HL-60 (cell line): ENCODE results near the gene NYNRIN.

ENCODE experiments used
- CTCF ChIP-seq: IDR thresholded peaks from one replicate; pipeline ENCODE4 v1.5.1; 2011; ENCODE audit warnings: low read length, control low read depth, inconsistent platforms; ENCODE audit not compliant: insufficient read depth
- POLR2AphosphoS5 ChIP-seq: IDR thresholded peaks from 2 replicates; pipeline ENCODE4 v1.6.1; 2012; ENCODE audit warnings: low read depth
- SPI1 ChIP-seq: IDR thresholded peaks from 2 replicates; pipeline ENCODE4 v1.6.1; 2012; ENCODE audit warnings: low read depth, mild to moderate bottlenecking, borderline replicate concordance

- no peak for TF ChIP-seq SPI1
- no peak for TF ChIP-seq CTCF
- TF ChIP-seq POLR2AphosphoS5: no peak
Observed at GRCh38 chr14:24465805-24466204, 67.0 kb downstream of the NYNRIN start.
